ENCODE data around the gene NEU4. TPM values are rescaled to one million over a fixed set of nuclear protein-coding genes. Genes with fewer than 3 reads are reported as not detected.

Gene NEU4
- total RNA-seq, 2 experiments from 2014 or later = 0.84 TPM; not detected in 1

DNA sequence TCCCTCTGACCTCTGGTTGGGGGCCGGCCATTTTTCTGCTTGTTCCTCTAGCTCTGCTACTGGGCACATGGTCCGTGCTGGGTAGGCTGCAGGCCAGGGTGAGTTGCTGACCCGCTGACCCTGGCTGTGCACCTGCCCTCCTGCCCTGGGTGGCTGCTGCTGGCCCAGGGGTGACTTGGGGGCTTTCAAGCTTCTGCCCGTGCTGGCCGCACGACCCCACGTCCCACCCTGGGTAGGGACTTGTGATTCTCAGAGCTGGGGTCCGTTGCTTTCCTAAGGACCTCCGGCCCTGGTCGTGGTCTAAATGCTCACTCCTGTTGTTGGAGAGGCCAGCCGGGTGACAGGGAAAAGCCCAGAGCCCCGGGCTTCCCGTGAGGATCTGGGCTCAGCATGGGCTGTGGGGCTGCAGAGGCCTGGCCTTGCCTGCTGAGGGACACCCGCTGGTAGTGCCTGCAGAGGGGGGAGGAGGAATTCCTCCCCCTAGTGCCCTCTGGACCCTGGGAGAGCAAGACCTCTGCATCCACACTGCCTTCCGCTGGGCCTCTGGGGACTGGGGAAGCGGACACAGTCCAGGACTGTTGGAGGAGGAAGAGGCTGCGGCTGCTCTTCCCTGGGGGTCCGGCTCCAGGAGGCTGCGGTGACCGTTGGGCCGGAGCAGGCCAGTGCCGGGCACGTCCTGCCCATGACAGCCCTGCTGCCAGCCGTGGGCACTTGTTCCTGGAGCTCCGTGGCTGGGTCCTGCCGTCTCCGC is 38.6 kb upstream of the NEU4 start:
- H3K9me2 ChIP-seq (ENCODE audit: insufficient read depth, low read length) = no peaks in the 10 kb centered on the region
- H3K4me2 ChIP-seq (ENCODE audit: low read length) = no peak overlapping the region
- no peak for DNase-seq (ENCODE audit: low spot score)
- ChIA-PET CTCF (ENCODE audit: unreplicated experiment) (no interaction called here), POLR2A (no interaction called here)
- intact Hi-C loops (cut with micrococcal nuclease; ENCODE audit: unreplicated experiment) = no loop called here
- H3K27ac ChIP-seq (ENCODE audit: low read depth, low read length, poor library complexity, severe bottlenecking) = no peak overlapping the region
- no peaks in the 10 kb centered on the region for H4K20me1 ChIP-seq (ENCODE audit: insufficient read depth, low read length)
- H3K4me3 ChIP-seq (ENCODE audit: low read depth, low read length, poor library complexity, severe bottlenecking) = no peak overlapping the region
- no peaks in the 10 kb centered on the region for H3K36me3 ChIP-seq (ENCODE audit: insufficient read depth, low read length)
- no peaks in the 10 kb centered on the region for H3K4me1 ChIP-seq (ENCODE audit: insufficient read depth, low read length, poor library complexity, severe bottlenecking)
- H2AFZ ChIP-seq (ENCODE audit: low read length) = no peak overlapping the region
- no peak for TF ChIP-seq EZH2phosphoT487 (IDR thresholded peaks at IDR 0.05; ENCODE audit: borderline replicate concordance, low read depth, low read length)
- TF ChIP-seq, protein P1, sequence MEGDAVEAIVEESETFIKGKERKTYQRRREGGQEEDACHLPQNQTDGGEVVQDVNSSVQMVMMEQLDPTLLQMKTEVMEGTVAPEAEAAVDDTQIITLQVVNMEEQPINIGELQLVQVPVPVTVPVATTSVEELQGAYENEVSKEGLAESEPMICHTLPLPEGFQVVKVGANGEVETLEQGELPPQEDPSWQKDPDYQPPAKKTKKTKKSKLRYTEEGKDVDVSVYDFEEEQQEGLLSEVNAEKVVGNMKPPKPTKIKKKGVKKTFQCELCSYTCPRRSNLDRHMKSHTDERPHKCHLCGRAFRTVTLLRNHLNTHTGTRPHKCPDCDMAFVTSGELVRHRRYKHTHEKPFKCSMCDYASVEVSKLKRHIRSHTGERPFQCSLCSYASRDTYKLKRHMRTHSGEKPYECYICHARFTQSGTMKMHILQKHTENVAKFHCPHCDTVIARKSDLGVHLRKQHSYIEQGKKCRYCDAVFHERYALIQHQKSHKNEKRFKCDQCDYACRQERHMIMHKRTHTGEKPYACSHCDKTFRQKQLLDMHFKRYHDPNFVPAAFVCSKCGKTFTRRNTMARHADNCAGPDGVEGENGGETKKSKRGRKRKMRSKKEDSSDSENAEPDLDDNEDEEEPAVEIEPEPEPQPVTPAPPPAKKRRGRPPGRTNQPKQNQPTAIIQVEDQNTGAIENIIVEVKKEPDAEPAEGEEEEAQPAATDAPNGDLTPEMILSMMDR (conservative IDR thresholded peaks at IDR 0.05; ENCODE audit: low read length) = no peak
- no peaks in the 10 kb centered on the region for H3K79me2 ChIP-seq (ENCODE audit: insufficient read depth, low read depth, low read length)
- BruUV-seq (replicated peaks) = no TSS peak
- H3K9me3 ChIP-seq (ENCODE audit: low read length) = no peaks in the 10 kb centered on the region

DNA sequence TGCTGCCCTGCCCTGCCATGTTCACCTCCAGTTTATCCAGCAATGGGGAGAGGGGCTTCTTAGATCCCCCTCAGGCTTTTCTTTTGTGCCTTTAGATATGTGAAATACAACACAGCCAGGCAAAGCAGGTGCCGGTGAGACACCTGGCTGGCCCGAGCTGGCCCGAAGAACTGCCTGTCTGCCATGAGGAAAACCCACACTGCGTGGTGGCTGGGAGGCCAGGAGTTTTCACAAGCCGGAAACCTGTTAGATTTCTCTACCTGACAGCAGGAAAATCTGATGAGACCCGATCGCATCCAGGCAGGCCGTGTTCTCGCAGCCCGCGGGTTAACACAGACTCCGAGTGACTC is 38.1 kb upstream of the NEU4 start:
- Histone ChIP-seq H3K9me2 (ENCODE audit: insufficient read depth, low read length) (no peaks in the 10 kb centered on the region), H3K9me3 (ENCODE audit: low read length) (no peaks in the 10 kb centered on the region), H4K20me1 (ENCODE audit: insufficient read depth, low read length) (no peaks in the 10 kb centered on the region), H3K4me2 (ENCODE audit: low read length) (no peak overlapping the region), H3K27ac (ENCODE audit: low read depth, low read length, poor library complexity, severe bottlenecking) (no peak overlapping the region), H2AFZ (ENCODE audit: low read length) (no peak overlapping the region), H3K4me1 (ENCODE audit: insufficient read depth, low read length, poor library complexity, severe bottlenecking) (no peaks in the 10 kb centered on the region), H3K36me3 (ENCODE audit: insufficient read depth, low read length) (no peaks in the 10 kb centered on the region), H3K79me2 (ENCODE audit: insufficient read depth, low read depth, low read length) (no peaks in the 10 kb centered on the region), H3K4me3 (ENCODE audit: low read depth, low read length, poor library complexity, severe bottlenecking) (no peak overlapping the region)
- BruUV-seq (replicated peaks) = no TSS peak
- POLR2A ChIA-PET = no interaction called here
- CTCF ChIA-PET (ENCODE audit: unreplicated experiment) = no interaction called here
- DNase-seq (ENCODE audit: low spot score) = no peak
- intact Hi-C loops (cut with micrococcal nuclease; ENCODE audit: unreplicated experiment) = no loop called here
- TF ChIP-seq EZH2phosphoT487 (IDR thresholded peaks at IDR 0.05; ENCODE audit: borderline replicate concordance, low read depth, low read length) = no peak
- TF ChIP-seq, protein P1 (conservative IDR thresholded peaks at IDR 0.05; ENCODE audit: low read length) = no peak

DNA sequence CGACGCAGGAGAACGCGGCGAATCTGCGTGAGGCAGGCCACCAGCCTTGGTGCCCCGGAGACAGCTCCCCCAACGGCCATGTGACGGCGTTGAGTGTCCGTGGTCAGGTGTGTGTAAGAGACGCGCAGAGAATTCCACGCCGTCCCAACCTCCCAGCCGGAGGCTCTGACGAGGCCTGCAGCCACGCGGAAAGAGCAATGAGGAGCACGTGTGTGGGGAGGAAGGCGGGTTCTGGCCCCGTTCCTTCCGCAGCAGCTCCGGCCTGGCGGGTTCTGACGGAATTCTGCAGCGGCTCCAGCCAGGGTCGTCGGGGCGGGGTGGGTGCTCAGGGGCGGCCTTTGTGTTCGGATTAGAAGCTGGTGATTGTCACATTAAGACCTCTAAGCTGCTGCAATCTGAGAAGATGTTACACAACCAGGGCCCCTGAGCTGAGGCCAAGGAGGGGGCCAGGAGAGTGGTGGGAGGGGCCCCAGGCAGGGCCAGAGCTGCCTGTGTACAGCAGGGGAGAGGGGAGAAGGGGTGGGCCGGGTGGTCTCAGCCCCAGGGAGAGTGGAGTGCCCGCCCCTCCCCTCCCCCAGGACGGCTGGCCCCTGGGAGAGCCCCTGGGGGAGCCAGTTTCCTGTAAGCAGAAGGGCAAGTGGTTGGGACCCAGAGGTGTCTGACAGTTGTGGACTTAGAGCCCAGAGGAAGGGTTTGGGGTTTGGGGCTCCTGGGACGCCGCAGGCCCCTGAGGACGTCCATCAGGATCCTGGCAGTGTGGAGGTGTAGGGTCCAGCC is 37.5 kb upstream of the NEU4 start:
- H3K36me3 ChIP-seq (ENCODE audit: insufficient read depth, low read length) = no peaks in the 10 kb centered on the region
- ChIA-PET POLR2A (interaction anchor here (0.6 kb wide), 1 partner anchor 13 kb away, joined by 3 read pairs; no protein-coding TSS in a partner anchor), CTCF (ENCODE audit: unreplicated experiment) (no interaction called here)
- H3K4me1 ChIP-seq (ENCODE audit: insufficient read depth, low read length, poor library complexity, severe bottlenecking) = no peaks in the 10 kb centered on the region
- no peak for DNase-seq (ENCODE audit: low spot score)
- no peaks in the 10 kb centered on the region for H3K9me2 ChIP-seq (ENCODE audit: insufficient read depth, low read length)
- BruUV-seq (replicated peaks) = no TSS peak
- no peak overlapping the region for H2AFZ ChIP-seq (ENCODE audit: low read length)
- H3K4me3 ChIP-seq (ENCODE audit: low read depth, low read length, poor library complexity, severe bottlenecking) = no peak overlapping the region
- intact Hi-C loops (cut with micrococcal nuclease; ENCODE audit: unreplicated experiment) = no loop called here
- no peak overlapping the region for H3K27ac ChIP-seq (ENCODE audit: low read depth, low read length, poor library complexity, severe bottlenecking)
- TF ChIP-seq, protein P1 (conservative IDR thresholded peaks at IDR 0.05; ENCODE audit: low read length) = no peak
- no peak for TF ChIP-seq EZH2phosphoT487 (IDR thresholded peaks at IDR 0.05; ENCODE audit: borderline replicate concordance, low read depth, low read length)
- no peaks in the 10 kb centered on the region for H4K20me1 ChIP-seq (ENCODE audit: insufficient read depth, low read length)
- H3K4me2 ChIP-seq (ENCODE audit: low read length) = no peak overlapping the region
- no peaks in the 10 kb centered on the region for H3K9me3 ChIP-seq (ENCODE audit: low read length)
- H3K79me2 ChIP-seq (ENCODE audit: insufficient read depth, low read depth, low read length) = no peaks in the 10 kb centered on the region

Measured in OCI-LY7 (cell line).